Sigmoid colon (tissue), 7 donors: ENCODE results near the gene GJD2. TPM values are rescaled to one million over a fixed set of nuclear protein-coding genes. Genes with fewer than 3 reads are reported as not detected.

Experiments
- DNase-seq: peaks from one replicate; pipeline ENCODE4 v3.0.0-alpha.2; 2019
- H3K27ac ChIP-seq, 4 donors: fragments of 200-600 bp; sonication (generic); one replicate each; pipeline ENCODE4 v1.5.1; 2016 to 2019; ENCODE audit warnings: mild to moderate bottlenecking in 1 of 4
- H3K27me3 ChIP-seq, 3 donors: fragments of 200-600 bp; sonication (generic); one replicate each; pipeline ENCODE4 v1.5.1; 2019; ENCODE audit warnings: mild to moderate bottlenecking in 1 of 3
- H3K36me3 ChIP-seq, 4 donors: fragments of 200-600 bp; sonication (generic); one replicate each; pipeline ENCODE4 v1.5.1; 2016 to 2019
- H3K4me1 ChIP-seq, 4 donors: fragments of 200-600 bp; sonication (generic); one replicate each; pipeline ENCODE4 v1.5.1; 2017 to 2019
- H3K4me3 ChIP-seq, 4 donors: fragments of 200-600 bp; sonication (generic); one replicate each; pipeline ENCODE4 v1.5.1; 2017 to 2019; ENCODE audit warnings: mild to moderate bottlenecking in 2 of 4, moderate library complexity in 1 of 4
- H3K9me3 ChIP-seq, 4 donors: fragments of 200-600 bp in 3 of 4; sonication (generic) in 3 of 4; one replicate each; pipeline versions ENCODE4 v1.5.1 to v1.6.1; 2013 to 2019
- EP300 ChIP-seq, 4 donors: sonication (generic); formaldehyde crosslinking; IDR thresholded peaks; one replicate each; pipeline ENCODE4 v1.6.1; 2017; ENCODE audit warnings: antibody characterized with exemption in 4 of 4
- POLR2A ChIP-seq, 2 donors: fragments of 450-650 bp; IDR thresholded peaks; one replicate each; pipeline ENCODE4 v1.6.1; 2016; ENCODE audit warnings: antibody characterized with exemption in 2 of 2, mild to moderate bottlenecking in 2 of 2, moderate library complexity in 2 of 2
- POLR2AphosphoS5 ChIP-seq, 4 donors: sonication (generic); formaldehyde crosslinking; IDR thresholded peaks; one replicate each; pipeline ENCODE4 v1.6.1; 2017; ENCODE audit warnings: antibody characterized with exemption in 4 of 4
- WGBS, 2 donors: extraction: QIAGEN DNeasy Blood & Tissue Kit; methylation state at CpG; one replicate each; pipeline ENCODE4 v1.1.7; 2013; 5-methylcytosine and 5-hydroxymethylcytosine counted together
- intact Hi-C: fragments of 100-400 bp; cut with DNase I; formaldehyde crosslinking; loops from one replicate; pipeline ENCODE4 v1.15.1; 2023
- polyA plus RNA-seq, 3 donors: library from polyadenylated mRNA; stranded (reverse); fragments of 200-250 nt; gene quantifications; one replicate each; pipeline ENCODE4 v1.2.3, GENCODE V29; 2013
- total RNA-seq, 4 donors: library from RNA; depleted of rRNA; stranded (reverse); fragments of >200 nt; gene quantifications; one replicate each; pipeline ENCODE4 v1.1.0, GENCODE V29; 2016
- TF ChIP-seq, protein P1 (sequence below), 4 experiments: fragments of 450-650 bp in 3 of 4; fragments of 200-600 bp in 1 of 4; IDR thresholded peaks; one replicate each; pipeline ENCODE4 v1.5.1; 2016 to 2019; ENCODE audit warnings: antibody characterized with exemption in 4 of 4, mild to moderate bottlenecking in 3 of 4, moderate library complexity in 2 of 4
- donor health status: healthy with polysubstance abuse.
- donor health status: Bipolar disorder and iron deficiency.
- donor health status: healthy.

Gene GJD2
- total and polyA plus RNA-seq, 7 donors: 0.28 TPM; not detected in 6

GRCh38 chr15:34780725-34781124 lies 25.9 kb upstream of the GJD2 start:
- TF ChIP-seq, protein P1, sequence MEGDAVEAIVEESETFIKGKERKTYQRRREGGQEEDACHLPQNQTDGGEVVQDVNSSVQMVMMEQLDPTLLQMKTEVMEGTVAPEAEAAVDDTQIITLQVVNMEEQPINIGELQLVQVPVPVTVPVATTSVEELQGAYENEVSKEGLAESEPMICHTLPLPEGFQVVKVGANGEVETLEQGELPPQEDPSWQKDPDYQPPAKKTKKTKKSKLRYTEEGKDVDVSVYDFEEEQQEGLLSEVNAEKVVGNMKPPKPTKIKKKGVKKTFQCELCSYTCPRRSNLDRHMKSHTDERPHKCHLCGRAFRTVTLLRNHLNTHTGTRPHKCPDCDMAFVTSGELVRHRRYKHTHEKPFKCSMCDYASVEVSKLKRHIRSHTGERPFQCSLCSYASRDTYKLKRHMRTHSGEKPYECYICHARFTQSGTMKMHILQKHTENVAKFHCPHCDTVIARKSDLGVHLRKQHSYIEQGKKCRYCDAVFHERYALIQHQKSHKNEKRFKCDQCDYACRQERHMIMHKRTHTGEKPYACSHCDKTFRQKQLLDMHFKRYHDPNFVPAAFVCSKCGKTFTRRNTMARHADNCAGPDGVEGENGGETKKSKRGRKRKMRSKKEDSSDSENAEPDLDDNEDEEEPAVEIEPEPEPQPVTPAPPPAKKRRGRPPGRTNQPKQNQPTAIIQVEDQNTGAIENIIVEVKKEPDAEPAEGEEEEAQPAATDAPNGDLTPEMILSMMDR (IDR thresholded peaks at IDR 0.05): no peak
- no peak for TF ChIP-seq EP300 (IDR thresholded peaks at IDR 0.05)
- no peak for TF ChIP-seq POLR2AphosphoS5 (IDR thresholded peaks at IDR 0.05)
- TF ChIP-seq POLR2A (IDR thresholded peaks at IDR 0.05): no peak
- intact Hi-C loops: no loop called here
- no peaks in the 10 kb centered on the region for H3K36me3 ChIP-seq
- 67 to 81% methylated on average over 2 of the region's 2 CpGs for WGBS, 2 donors
- no peaks in the 10 kb centered on the region for H3K9me3 ChIP-seq
- no peaks in the 10 kb centered on the region for H3K27me3 ChIP-seq
- no peak overlapping the region for H3K27ac ChIP-seq
- no peak overlapping the region for H3K4me3 ChIP-seq
- H3K4me1 ChIP-seq: no peaks in the 10 kb centered on the region
- no peak for DNase-seq

DNA sequence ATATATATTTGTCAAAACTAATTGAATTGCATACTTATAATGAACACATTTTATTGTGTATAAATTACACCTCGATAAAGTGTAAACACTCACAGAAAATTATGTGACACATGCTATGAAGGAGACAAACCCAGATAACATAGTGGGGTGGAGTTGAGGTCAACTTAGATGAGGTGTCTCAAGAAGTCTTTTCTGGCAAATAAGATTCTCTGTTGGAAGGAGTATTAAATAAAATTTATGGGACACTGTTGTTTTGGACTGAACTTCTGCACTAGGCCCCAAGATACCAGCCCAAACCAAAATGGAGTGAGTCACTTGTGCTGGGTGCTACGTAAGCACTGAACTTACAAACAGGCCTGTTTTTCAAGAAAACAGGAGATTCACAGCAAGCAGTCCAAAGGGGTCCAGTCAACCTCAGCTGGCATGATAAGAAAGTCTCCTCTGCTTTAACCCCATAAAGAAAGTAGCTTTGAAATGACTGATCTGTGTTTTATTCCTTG lies 21.9 kb upstream of the GJD2 start:
- no peak overlapping the region for H3K27ac ChIP-seq
- no peaks in the 10 kb centered on the region for H3K9me3 ChIP-seq
- H3K27me3 ChIP-seq: no peaks in the 10 kb centered on the region
- no peaks in the 10 kb centered on the region for H3K36me3 ChIP-seq
- intact Hi-C loops: no loop called here
- H3K4me1 ChIP-seq: no peaks in the 10 kb centered on the region
- 74 to 79% methylated on average over 2 of the region's 2 CpGs for WGBS, 2 donors
- no peak for DNase-seq
- no peak overlapping the region for H3K4me3 ChIP-seq
- no peak for TF ChIP-seq POLR2A (IDR thresholded peaks at IDR 0.05)
- TF ChIP-seq, protein P1 (IDR thresholded peaks at IDR 0.05): no peak
- no peak for TF ChIP-seq POLR2AphosphoS5 (IDR thresholded peaks at IDR 0.05)
- no peak for TF ChIP-seq EP300 (IDR thresholded peaks at IDR 0.05)

- intact Hi-C loops: no loop called here
- Histone ChIP-seq H3K36me3 (no peaks in the 10 kb centered on the region), H3K4me1 (no peaks in the 10 kb centered on the region), H3K4me3 (no peak overlapping the region), H3K27ac (no peak overlapping the region), H3K27me3 (no peaks in the 10 kb centered on the region), H3K9me3 (no peaks in the 10 kb centered on the region)
- no peak for DNase-seq
- 37 to 54% methylated on average over 2 of the region's 2 CpGs for WGBS, 2 donors
- TF ChIP-seq POLR2A (IDR thresholded peaks at IDR 0.05): no peak
- TF ChIP-seq, protein P1 (IDR thresholded peaks at IDR 0.05): no peak
Measured at GRCh38 chr15:34773917-34774316, 19.1 kb upstream of the GJD2 start.

GRCh38 chr15:34773013-34773412 lies 18.2 kb upstream of the GJD2 start:
- H3K9me3 ChIP-seq: no peaks in the 10 kb centered on the region
- no peaks in the 10 kb centered on the region for H3K36me3 ChIP-seq
- H3K27ac ChIP-seq: no peak overlapping the region
- intact Hi-C loops: no loop called here
- TF ChIP-seq EP300 (IDR thresholded peaks at IDR 0.05): no peak
- no peak for TF ChIP-seq POLR2A (IDR thresholded peaks at IDR 0.05)
- TF ChIP-seq POLR2AphosphoS5 (IDR thresholded peaks at IDR 0.05): no peak
- TF ChIP-seq, protein P1 (IDR thresholded peaks at IDR 0.05): no peak
- no peaks in the 10 kb centered on the region for H3K4me1 ChIP-seq
- no peaks in the 10 kb centered on the region for H3K27me3 ChIP-seq
- H3K4me3 ChIP-seq: no peak overlapping the region
- no peak for DNase-seq

GRCh38 chr15:34772312-34772711 lies 17.5 kb upstream of the GJD2 start:
- no peak overlapping the region for H3K4me3 ChIP-seq
- H3K9me3 ChIP-seq: no peaks in the 10 kb centered on the region
- WGBS, 2 donors: 79 to 87% methylated on average over 2 of the region's 2 CpGs
- H3K27me3 ChIP-seq: no peaks in the 10 kb centered on the region
- intact Hi-C loops: no loop called here
- no peaks in the 10 kb centered on the region for H3K36me3 ChIP-seq
- no peak overlapping the region for H3K27ac ChIP-seq
- no peak for DNase-seq
- no peak for TF ChIP-seq POLR2A (IDR thresholded peaks at IDR 0.05)
- TF ChIP-seq POLR2AphosphoS5 (IDR thresholded peaks at IDR 0.05): no peak
- TF ChIP-seq, protein P1 (IDR thresholded peaks at IDR 0.05): no peak
- no peak for TF ChIP-seq EP300 (IDR thresholded peaks at IDR 0.05)
- H3K4me1 ChIP-seq: no peaks in the 10 kb centered on the region
